Central memory CD8-positive, alpha-beta T cell (primary cell): ENCODE measurements around the gene EMILIN2.

Source experiments
- ATAC-seq: fragments of 150-1000 bp; cut with Tn5 transposase; replicated peaks from 2 replicates; pipeline ENCODE4 v1.10.0; 2022; ENCODE audit warnings: mild to moderate bottlenecking, moderate FRiP score, moderate number of reproducible peaks; ENCODE audit not compliant: poor library complexity, severe bottlenecking; ENCODE audit errors: extremely low read depth
- DNase-seq, 2 donors: peaks; one replicate each; pipeline ENCODE4 v3.0.0; 2021; ENCODE audit warnings: low spot score in 2 of 2
- H3K27ac Mint-ChIP-seq: one replicate; pipeline ENCODE4 v1.8.0; 2022; ENCODE audit warnings: low read depth, mild to moderate bottlenecking, moderate library complexity, mixed read lengths
- H3K27me3 Mint-ChIP-seq: one replicate; pipeline ENCODE4 v1.8.0; 2022; ENCODE audit warnings: mixed read lengths
- H3K36me3 Mint-ChIP-seq: one replicate; pipeline ENCODE4 v1.8.0; 2022; ENCODE audit warnings: mild to moderate bottlenecking, moderate library complexity, mixed read lengths; ENCODE audit not compliant: insufficient read depth
- H3K4me1 Mint-ChIP-seq: one replicate; pipeline ENCODE4 v1.8.0; 2022; ENCODE audit warnings: mixed read lengths
- H3K4me3 Mint-ChIP-seq: one replicate; pipeline ENCODE4 v1.8.0; 2022; ENCODE audit warnings: mild to moderate bottlenecking, moderate library complexity, mixed read lengths
- H3K9me3 Mint-ChIP-seq: one replicate; pipeline ENCODE4 v1.8.0; 2022; ENCODE audit warnings: mixed read lengths

EMILIN2 gene

GRCh38 chr18:2918761-2919550, 72.2 kb downstream of the EMILIN2 start:
- Mint-ChIP-seq H3K27me3 (no peaks in the 10 kb centered on the region), H3K27ac (peak overlapping the region; percentile 51), H3K4me3 (no peak overlapping the region), H3K4me1 (peaks cover 14% of the 10 kb centered on the region), H3K9me3 (no peaks in the 10 kb centered on the region), H3K36me3 (peaks cover 62% of the 10 kb centered on the region)
- DNase-seq (no peak), ATAC-seq (no peak)

- H3K27me3 Mint-ChIP-seq, result no peaks in the 10 kb centered on the region
- peak overlapping the region; percentile 51 for H3K27ac Mint-ChIP-seq
- DNase-seq (no peak), ATAC-seq (no peak)
- H3K4me1 Mint-ChIP-seq, result peaks cover 14% of the 10 kb centered on the region
- no peak overlapping the region for H3K4me3 Mint-ChIP-seq
- no peaks in the 10 kb centered on the region for H3K9me3 Mint-ChIP-seq
- peaks cover 68% of the 10 kb centered on the region for H3K36me3 Mint-ChIP-seq
Observed at GRCh38 chr18:2919600-2919999, 72.8 kb downstream of the EMILIN2 start.

DNA sequence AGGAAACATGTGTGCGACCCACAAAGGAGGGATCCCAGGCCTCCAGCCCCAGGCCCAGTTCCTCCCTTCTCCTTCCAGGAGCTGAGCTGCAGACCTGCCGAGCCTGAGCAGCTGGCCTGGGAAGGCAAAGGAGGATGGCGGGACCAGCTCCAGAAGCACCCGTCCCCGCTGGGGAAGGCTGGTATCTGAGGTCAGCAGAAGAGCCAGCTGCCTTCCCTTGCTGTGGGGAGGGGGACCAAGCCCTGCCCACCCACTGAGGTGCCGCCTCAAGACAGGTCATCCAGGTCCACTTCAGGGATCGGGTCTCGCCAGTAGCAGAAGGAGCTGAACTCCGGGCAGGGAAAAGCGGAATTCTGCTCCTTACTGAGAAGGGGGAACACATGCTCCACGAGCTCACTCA, 73.2 kb downstream of the EMILIN2 start:
- Mint-ChIP-seq H3K4me1 (peaks cover 14% of the 10 kb centered on the region), H3K27me3 (no peaks in the 10 kb centered on the region), H3K4me3 (no peak overlapping the region), H3K9me3 (no peaks in the 10 kb centered on the region), H3K27ac (no peak overlapping the region), H3K36me3 (peaks cover 72% of the 10 kb centered on the region)
- no peak for DNase-seq
- no peak for ATAC-seq

DNA sequence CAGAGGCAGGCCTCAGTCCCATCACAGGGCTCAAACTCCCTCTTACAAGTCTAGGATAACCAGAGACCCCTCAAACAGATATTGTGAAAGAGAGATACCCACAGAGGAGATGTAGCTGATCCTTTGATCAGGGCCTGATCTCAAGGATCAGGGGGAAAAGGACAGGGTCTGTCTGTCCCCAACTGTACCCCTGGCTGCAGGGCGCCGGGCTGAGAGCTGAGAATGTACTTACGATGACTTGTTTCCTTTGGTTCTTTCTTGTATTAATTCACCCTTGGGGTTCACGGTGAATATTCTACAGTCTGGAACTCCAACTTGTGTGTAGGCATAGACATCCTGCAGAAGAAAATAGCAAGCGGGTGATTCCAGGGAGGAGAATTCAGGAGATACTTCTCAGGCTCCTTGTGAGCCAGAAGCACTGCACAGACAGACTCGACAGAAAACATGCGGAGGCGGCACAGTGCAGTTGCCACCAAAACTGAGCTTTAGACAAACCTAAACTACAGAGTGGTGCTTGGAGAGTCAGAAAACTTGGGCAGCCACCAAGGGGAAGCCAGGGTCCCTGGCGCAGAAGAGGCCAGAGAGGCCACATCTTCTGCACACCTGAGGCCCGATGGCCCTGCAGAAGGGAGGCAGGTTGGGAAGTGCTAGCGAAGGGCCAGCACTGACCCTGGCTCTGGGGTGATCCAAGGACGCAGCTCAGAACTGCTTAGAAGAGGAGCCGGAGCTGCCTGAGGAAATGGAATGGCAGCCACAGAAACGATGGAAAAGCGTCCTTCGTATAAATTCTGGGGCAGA, 73.9 kb downstream of the EMILIN2 start:
- Mint-ChIP-seq H3K4me3 (no peak overlapping the region), H3K27me3 (no peaks in the 10 kb centered on the region), H3K36me3 (peaks cover 75% of the 10 kb centered on the region), H3K4me1 (peaks cover 14% of the 10 kb centered on the region), H3K9me3 (no peaks in the 10 kb centered on the region), H3K27ac (no peak overlapping the region)
- no peak for DNase-seq
- no peak for ATAC-seq

DNA sequence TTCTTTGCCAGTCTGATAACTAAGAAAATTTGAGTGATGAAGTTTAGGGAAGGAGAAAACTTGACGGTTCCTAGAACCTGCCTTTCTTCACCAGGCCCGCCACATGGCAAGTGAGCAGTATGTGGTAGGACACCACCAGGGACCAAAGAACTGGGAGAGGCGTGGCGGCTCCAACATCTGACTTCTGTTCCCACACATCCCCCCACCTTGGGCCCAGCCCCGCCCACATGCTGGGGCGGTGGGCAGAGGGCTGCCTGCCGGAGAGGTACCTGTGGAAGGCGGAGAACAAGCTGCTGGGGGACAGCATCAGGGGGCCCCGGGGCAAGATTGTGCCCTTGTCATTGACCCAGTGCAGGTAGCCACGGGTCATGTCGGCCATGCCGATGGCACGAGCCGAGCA, 75.0 kb downstream of the EMILIN2 start:
- ATAC-seq, result no peak
- Mint-ChIP-seq H3K27me3 (no peaks in the 10 kb centered on the region), H3K4me3 (no peak overlapping the region), H3K4me1 (peaks cover 9% of the 10 kb centered on the region), H3K27ac (no peak overlapping the region), H3K36me3 (peaks cover 75% of the 10 kb centered on the region), H3K9me3 (no peaks in the 10 kb centered on the region)
- DNase-seq, result no peak

DNA sequence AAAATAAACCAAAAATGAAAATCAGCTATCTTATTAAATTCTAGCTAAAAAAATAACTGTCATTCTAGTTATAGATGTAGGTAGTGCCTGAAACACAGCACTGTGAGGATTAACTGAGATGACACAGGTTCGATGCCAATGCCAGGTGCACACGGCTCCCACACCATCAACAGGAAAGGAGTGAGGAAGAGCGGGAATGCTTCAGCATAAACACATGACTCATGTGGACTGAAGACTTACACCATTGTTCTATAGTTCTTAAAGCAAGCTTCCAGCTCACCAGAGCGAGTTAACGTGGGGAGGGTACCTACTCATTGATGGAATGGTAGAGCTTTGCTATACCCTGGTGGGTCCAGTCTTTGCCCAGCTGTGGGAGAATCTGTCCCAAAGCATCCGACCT, 76.7 kb downstream of the EMILIN2 start:
- Mint-ChIP-seq H3K27me3 (no peaks in the 10 kb centered on the region), H3K36me3 (peaks cover 78% of the 10 kb centered on the region), H3K4me1 (no peaks in the 10 kb centered on the region), H3K4me3 (no peak overlapping the region), H3K9me3 (no peaks in the 10 kb centered on the region), H3K27ac (no peak overlapping the region)
- ATAC-seq, result no peak
- DNase-seq, result no peak

- Mint-ChIP-seq H3K9me3 (no peaks in the 10 kb centered on the region), H3K4me3 (no peak overlapping the region), H3K27ac (peak overlapping the region; percentile 50)
Observed at GRCh38 chr18:2924920-2925319, 78.1 kb downstream of the EMILIN2 start.

GRCh38 chr18:2926528-2926927, 79.7 kb downstream of the EMILIN2 start:
- Mint-ChIP-seq H3K36me3 (peaks cover 73% of the 10 kb centered on the region), H3K9me3 (no peaks in the 10 kb centered on the region), H3K4me3 (no peak overlapping the region), H3K27me3 (no peaks in the 10 kb centered on the region), H3K4me1 (no peaks in the 10 kb centered on the region), H3K27ac (no peak overlapping the region)
- ATAC-seq, result no peak
- no peak for DNase-seq

More at GRCh38 chr18:2924920-2925319, 78.1 kb downstream of the EMILIN2 start:
- ATAC-seq (no peak), DNase-seq (no peak)
- Mint-ChIP-seq H3K36me3 (peaks cover 82% of the 10 kb centered on the region), H3K4me1 (no peaks in the 10 kb centered on the region), H3K27me3 (no peaks in the 10 kb centered on the region)

DNA sequence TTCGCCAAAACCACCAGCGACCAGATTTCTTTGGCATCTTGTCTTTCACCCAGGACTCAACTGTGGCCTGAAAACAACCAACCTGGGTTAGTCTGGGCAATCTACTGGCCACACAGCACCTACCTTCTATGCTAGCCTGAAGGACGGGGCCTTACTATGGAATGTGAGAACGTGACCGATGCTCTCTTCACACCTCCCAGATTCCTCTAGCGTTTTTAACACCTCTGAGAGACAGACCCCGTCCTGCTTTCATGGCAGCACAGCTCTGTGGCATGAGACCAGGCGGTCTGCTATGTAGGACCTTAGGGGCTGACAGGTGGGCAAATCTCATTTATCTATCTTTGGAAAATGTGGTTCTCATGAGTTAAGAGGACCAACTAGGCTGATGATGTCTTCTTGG, 80.9 kb downstream of the EMILIN2 start:
- H3K4me3 Mint-ChIP-seq, result no peak overlapping the region
- H3K27ac Mint-ChIP-seq, result no peak overlapping the region
- DNase-seq (no peak), ATAC-seq (no peak)
- peaks cover 6% of the 10 kb centered on the region for H3K4me1 Mint-ChIP-seq
- H3K27me3 Mint-ChIP-seq, result no peaks in the 10 kb centered on the region
- no peaks in the 10 kb centered on the region for H3K9me3 Mint-ChIP-seq
- peaks cover 67% of the 10 kb centered on the region for H3K36me3 Mint-ChIP-seq

- Mint-ChIP-seq H3K36me3 (peaks cover 62% of the 10 kb centered on the region), H3K4me3 (no peak overlapping the region), H3K4me1 (peaks cover 18% of the 10 kb centered on the region), H3K9me3 (no peaks in the 10 kb centered on the region), H3K27me3 (no peaks in the 10 kb centered on the region), H3K27ac (peak overlapping the region; percentile 67)
- ATAC-seq, result peak; percentile 60
- DNase-seq, result peak in 1 of 2 donors; percentile 52
Observed at GRCh38 chr18:2932247-2933181, 85.7 kb downstream of the EMILIN2 start.

- no peak overlapping the region for H3K4me3 Mint-ChIP-seq
- peaks cover 66% of the 10 kb centered on the region for H3K36me3 Mint-ChIP-seq
- no peaks in the 10 kb centered on the region for H3K9me3 Mint-ChIP-seq
- no peaks in the 10 kb centered on the region for H3K27me3 Mint-ChIP-seq
- no peak for ATAC-seq
- H3K27ac Mint-ChIP-seq, result peak overlapping the region; percentile 67
- peaks cover 18% of the 10 kb centered on the region for H3K4me1 Mint-ChIP-seq
- no peak for DNase-seq
Observed at GRCh38 chr18:2933995-2934394, 87.2 kb downstream of the EMILIN2 start.

DNA sequence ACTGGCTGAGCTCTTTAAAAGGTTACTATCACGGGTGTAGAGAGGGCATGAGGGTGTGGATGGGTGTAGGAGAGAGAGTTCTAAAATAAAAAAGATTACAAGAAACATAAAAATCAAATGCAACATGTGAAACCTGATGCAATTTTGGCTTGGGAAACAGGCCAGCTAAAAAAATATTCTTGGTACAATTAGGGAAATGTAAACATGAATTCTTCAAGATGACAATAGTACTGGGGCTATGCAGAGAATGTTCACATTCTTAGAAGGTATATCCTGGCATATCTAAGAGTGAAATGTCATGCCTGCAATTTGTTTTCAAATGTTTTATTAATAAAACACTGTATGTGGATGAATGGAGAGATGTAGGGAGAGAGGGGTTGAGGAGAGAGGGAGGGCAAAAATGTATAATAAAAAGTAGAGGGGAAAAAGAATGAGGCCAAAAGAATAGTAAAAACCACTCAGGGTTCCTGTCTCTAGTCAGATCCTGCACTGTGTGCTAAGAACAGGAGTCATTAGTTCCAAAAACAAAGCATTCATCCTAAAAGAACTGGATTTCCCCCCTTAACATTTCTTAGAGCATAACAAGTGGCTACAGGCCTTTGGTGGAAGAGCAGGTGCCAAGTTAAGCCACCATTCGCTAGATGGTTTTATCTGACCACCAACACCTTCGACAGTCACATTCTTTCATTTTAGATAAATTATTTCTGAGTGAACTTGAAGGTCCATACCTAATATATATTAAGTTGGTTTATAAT, 88.8 kb downstream of the EMILIN2 start:
- Mint-ChIP-seq H3K9me3 (no peaks in the 10 kb centered on the region), H3K27me3 (no peaks in the 10 kb centered on the region), H3K36me3 (peaks cover 62% of the 10 kb centered on the region), H3K27ac (peak overlapping the region; percentile 36), H3K4me3 (no peak overlapping the region), H3K4me1 (peaks cover 18% of the 10 kb centered on the region)
- DNase-seq, result no peak
- no peak for ATAC-seq
